DND-41 (cell line): ENCODE data around the gene CCDC27.

Experiments used
- CTCF ChIP-seq: IDR thresholded peaks from 2 replicates; pipeline ENCODE4 v1.5.1; 2012; ENCODE audit warnings: borderline replicate concordance, low read length, moderate library complexity, mild to moderate bottlenecking; ENCODE audit not compliant: poor library complexity, severe bottlenecking; ENCODE audit errors: extremely low read depth
- EZH2 ChIP-seq: IDR thresholded peaks from 3 replicates; pipeline ENCODE4 v1.6.1; 2012; ENCODE audit warnings: borderline replicate concordance, low read depth, mild to moderate bottlenecking, moderate library complexity, low read length, inconsistent platforms; ENCODE audit not compliant: severe bottlenecking

- TF ChIP-seq CTCF (no peak), EZH2 (no peak)
Measured at GRCh38 chr1:3710251-3710650, 42.0 kb upstream of the CCDC27 start.
